MG63 (cell line): ENCODE data around the gene BICDL1. TPM values are rescaled to one million over a fixed set of nuclear protein-coding genes. Genes with fewer than 3 reads are reported as not detected.
"Not testable (repeated sequence)": the region's sequence is repeated elsewhere in the genome, so short reads cannot be mapped to it uniquely, and the experiment has no call there.

ENCODE experiments used
- DNase-seq: peaks from one replicate; pipeline ENCODE4 v3.0.0-alpha.2; 2020
- H3K27me3 ChIP-seq: fragments of 250-450 bp; sonication (Bioruptor Pico); 2 replicates; pipeline ENCODE4 v1.5.1; 2020; ENCODE audit warnings: mild to moderate bottlenecking, moderate library complexity
- H3K36me3 ChIP-seq: fragments of 250-450 bp; sonication (Bioruptor Pico); 2 replicates; pipeline ENCODE4 v1.5.1; 2020; ENCODE audit warnings: mild to moderate bottlenecking, moderate library complexity
- H3K4me3 ChIP-seq: fragments of 250-450 bp; sonication (Bioruptor Pico); 2 replicates; pipeline ENCODE4 v1.5.1; 2020; ENCODE audit warnings: mild to moderate bottlenecking, moderate library complexity
- H3K9me3 ChIP-seq: fragments of 250-450 bp; sonication (Bioruptor Pico); 2 replicates; pipeline ENCODE4 v1.5.1; 2020; ENCODE audit warnings: mild to moderate bottlenecking, moderate library complexity
- total RNA-seq: library from RNA; depleted of rRNA; stranded (reverse); fragments of >200 nt; shearing (Covaris generic); gene quantifications from 2 replicates; pipeline ENCODE4 v1.2.3, GENCODE V29; 2014; ENCODE audit warnings: low replicate concordance; rRNA removed

Gene BICDL1
- not detected in 2 replicates for total RNA-seq

- H3K27me3 ChIP-seq: peaks cover 59% of the 10 kb centered on the region
- no peaks in the 10 kb centered on the region for H3K9me3 ChIP-seq
- H3K4me3 ChIP-seq: peak within 1 kb of the TSS; percentile 41
- no peaks in the 10 kb centered on the region for H3K36me3 ChIP-seq
- DNase-seq: peak; percentile 55
These were observed at the start of gene BICDL1 for GRCh38 chr12:119988472-119989360. BICDL1 (plus strand) TSS chr12:119989236; CDS start chr12:119989869, 633 bp downstream.

GRCh38 chr12:119940897-119941296 lies 48.1 kb upstream of the BICDL1 start:
- DNase-seq: peak; percentile 73
- Histone ChIP-seq H3K36me3 (no peaks in the 10 kb centered on the region), H3K27me3 (peaks cover 3% of the 10 kb centered on the region), H3K4me3 (no peak overlapping the region), H3K9me3 (no peaks in the 10 kb centered on the region)

DNA sequence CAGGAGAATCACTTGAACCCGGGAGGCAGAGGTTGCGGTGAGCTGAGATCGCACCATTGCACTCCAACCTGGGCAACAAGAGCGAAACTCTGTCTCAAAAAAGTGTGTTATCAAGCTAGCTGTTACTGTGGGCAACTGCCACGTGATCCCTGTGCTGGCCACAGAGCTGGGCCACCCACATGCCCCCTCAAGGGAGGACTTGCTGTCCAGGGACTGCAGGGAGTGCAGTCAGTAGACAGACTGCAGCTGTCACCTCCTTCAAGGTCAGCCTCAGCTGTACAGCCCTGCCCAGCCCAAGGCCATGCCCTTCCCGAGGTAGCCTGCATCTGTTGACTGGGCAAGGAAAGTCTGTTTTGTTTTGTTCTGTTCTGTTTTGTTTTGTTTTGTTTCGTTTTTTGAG lies 46.6 kb upstream of the BICDL1 start:
- DNase-seq: no peak
- Histone ChIP-seq H3K4me3 (no peak overlapping the region), H3K27me3 (peaks cover 3% of the 10 kb centered on the region), H3K9me3 (no peaks in the 10 kb centered on the region), H3K36me3 (no peaks in the 10 kb centered on the region)

DNA sequence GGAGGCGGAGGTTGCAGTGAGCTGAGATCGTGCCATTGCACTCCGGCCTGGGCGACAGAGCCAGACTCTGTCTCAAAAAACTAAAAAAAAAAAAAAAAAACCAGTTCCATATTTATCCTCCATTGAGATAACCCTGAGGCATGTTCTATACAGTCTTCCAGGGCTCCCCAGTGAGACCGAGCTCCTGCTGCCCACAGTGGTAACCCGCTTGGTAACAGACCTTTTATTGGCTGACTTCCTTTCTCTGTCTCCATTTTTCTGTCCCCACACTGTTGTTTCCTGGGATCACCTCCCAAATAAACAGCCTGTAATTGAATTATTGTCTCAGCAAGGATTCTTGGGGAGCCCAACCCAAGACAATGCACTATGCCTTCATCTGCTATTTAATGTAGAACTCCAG lies 42.8 kb upstream of the BICDL1 start:
- H3K4me3 ChIP-seq: no peak overlapping the region
- no peak for DNase-seq
- no peaks in the 10 kb centered on the region for H3K36me3 ChIP-seq
- H3K9me3 ChIP-seq: no peaks in the 10 kb centered on the region
- H3K27me3 ChIP-seq: no peaks in the 10 kb centered on the region

DNA sequence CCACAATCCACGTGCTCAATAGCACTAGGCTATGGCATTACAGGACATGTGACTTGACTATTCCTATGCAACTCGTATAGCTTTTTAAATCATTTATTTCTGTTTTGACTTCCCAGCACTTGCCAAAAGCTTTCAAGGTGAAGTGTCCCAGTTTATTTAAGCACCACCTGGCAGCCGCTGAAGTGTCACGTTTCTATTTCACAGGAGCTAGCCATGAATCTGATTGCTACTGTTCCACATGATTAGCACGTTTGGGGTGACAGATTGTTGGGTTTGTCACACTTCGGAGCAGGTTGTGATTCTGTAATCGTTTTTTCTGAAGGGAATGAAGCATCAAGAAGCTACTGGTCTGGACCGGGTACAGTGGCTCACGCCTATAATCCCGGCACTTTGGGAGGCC lies 39.9 kb upstream of the BICDL1 start:
- H3K27me3 ChIP-seq: no peaks in the 10 kb centered on the region
- H3K36me3 ChIP-seq: no peaks in the 10 kb centered on the region
- DNase-seq: no peak
- no peaks in the 10 kb centered on the region for H3K9me3 ChIP-seq
- no peak overlapping the region for H3K4me3 ChIP-seq

GRCh38 chr12:119949594-119949993 lies 39.4 kb upstream of the BICDL1 start:
- H3K36me3 ChIP-seq: no peaks in the 10 kb centered on the region
- DNase-seq: no peak
- no peaks in the 10 kb centered on the region for H3K9me3 ChIP-seq
- H3K27me3 ChIP-seq: no peaks in the 10 kb centered on the region
- H3K4me3 ChIP-seq: no peak overlapping the region

DNA sequence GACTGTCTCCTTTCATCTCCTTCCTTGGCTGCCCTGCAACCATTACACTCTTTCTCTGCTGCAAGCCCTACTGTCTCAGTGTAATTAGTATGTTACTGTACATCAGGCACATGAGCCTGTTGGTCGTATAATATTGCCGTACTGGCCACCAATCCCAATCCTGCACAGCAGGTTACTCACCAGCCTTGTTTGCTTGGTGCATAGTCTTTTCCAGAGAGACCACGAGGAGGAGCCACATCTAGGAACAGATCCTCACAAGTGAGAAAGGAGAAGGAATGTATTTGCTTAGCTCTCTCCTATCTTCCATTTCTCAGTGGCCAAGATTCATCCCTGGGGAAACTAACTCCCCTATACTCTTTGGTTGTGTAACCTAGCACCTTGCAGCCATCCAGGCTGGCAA lies 33.0 kb upstream of the BICDL1 start:
- no peak overlapping the region for H3K4me3 ChIP-seq
- H3K36me3 ChIP-seq: no peaks in the 10 kb centered on the region
- H3K9me3 ChIP-seq: peaks cover 12% of the 10 kb centered on the region
- DNase-seq: no peak
- H3K27me3 ChIP-seq: no peaks in the 10 kb centered on the region

DNA sequence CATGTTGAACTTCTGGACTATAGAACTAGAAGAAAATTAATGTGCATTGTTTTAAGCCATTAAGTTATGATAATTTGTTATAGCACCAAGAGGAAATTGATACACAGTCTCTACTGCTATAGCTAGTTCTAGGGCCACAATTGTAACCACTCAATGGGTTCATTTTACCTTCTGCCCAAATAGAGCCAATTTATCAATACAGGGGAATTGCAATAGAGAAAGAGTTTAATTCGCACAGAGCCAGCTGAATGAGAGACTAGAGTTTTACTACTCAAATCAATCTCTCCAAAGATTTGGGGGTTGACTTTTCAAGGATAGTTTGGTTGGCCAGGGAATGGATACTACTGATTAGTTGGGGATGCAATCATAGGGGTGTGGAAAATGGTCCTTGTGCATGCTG lies 31.9 kb upstream of the BICDL1 start:
- peaks cover 12% of the 10 kb centered on the region for H3K9me3 ChIP-seq
- no peaks in the 10 kb centered on the region for H3K36me3 ChIP-seq
- DNase-seq: no peak
- no peaks in the 10 kb centered on the region for H3K27me3 ChIP-seq
- H3K4me3 ChIP-seq: no peak overlapping the region

DNA sequence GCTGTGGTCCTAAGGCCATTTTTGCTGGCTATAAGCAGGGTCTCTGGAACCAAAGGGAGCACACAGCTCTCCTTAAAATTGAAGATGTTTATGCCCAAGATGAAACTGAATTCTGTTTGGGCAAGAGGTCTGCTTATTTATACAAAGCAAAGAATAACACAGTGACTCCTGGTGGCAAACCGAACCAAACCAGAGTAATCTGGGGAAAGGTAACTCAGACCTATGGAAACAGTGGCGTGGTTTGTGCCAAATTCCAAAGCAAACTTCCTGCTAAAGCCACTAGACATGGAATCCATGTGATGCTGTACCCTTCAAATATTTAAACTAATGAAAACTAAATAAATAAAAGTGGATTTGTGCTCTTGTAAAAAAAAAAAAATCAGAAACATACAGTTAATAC lies 29.6 kb upstream of the BICDL1 start:
- no peak for DNase-seq
- Histone ChIP-seq H3K4me3 (no peak overlapping the region), H3K27me3 (no peaks in the 10 kb centered on the region), H3K9me3 (peaks cover 12% of the 10 kb centered on the region), H3K36me3 (no peaks in the 10 kb centered on the region)

- peaks cover 6% of the 10 kb centered on the region; the same call in 1 of the 2 replicates for H3K27me3 ChIP-seq
- DNase-seq: no peak
- H3K4me3 ChIP-seq: no peak overlapping the region
- no peaks in the 10 kb centered on the region for H3K36me3 ChIP-seq
- no peaks in the 10 kb centered on the region for H3K9me3 ChIP-seq
These were observed 24.9 kb upstream of the BICDL1 start for GRCh38 chr12:119964123-119964522.

- no peaks in the 10 kb centered on the region for H3K9me3 ChIP-seq
- no peaks in the 10 kb centered on the region for H3K36me3 ChIP-seq
- H3K4me3 ChIP-seq: no peak overlapping the region
- no peak for DNase-seq
- peaks cover 6% of the 10 kb centered on the region; the same call in 1 of the 2 replicates for H3K27me3 ChIP-seq
These were observed 24.1 kb upstream of the BICDL1 start for GRCh38 chr12:119964929-119965328.

GRCh38 chr12:119980242-119980641 lies 8.8 kb upstream of the BICDL1 start:
- Histone ChIP-seq H3K27me3 (peaks cover 29% of the 10 kb centered on the region), H3K4me3 (no peak overlapping the region), H3K9me3 (no peaks in the 10 kb centered on the region), H3K36me3 (no peaks in the 10 kb centered on the region)
- DNase-seq: no peak

GRCh38 chr12:119980702-119981101 lies 8.3 kb upstream of the BICDL1 start:
- not testable (repeated sequence) for DNase-seq, H3K36me3 ChIP-seq, H3K9me3 ChIP-seq, H3K4me3 ChIP-seq
- H3K27me3 ChIP-seq: peaks cover 31% of the 10 kb centered on the region

DNA sequence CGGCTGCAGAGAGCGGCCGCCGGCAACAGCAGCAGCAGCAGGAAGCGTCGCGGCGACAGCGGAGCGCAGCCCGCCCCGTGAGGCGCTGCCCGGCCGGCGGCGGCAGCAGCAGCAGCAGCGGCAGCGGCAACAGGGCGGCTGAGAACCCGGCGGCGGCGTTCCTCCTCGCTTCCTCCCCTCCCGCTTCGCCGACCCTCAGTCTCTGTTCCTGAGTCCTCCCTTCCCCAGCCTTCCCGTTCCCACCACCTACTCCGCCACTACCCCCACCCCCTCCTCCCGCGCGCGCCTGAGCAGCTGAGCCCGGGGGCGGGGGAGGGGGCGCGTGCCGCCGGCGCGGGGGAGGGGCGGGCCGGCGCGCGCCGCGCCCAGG lies 310 bp downstream of the BICDL1 start:
- DNase-seq: no peak
- H3K27me3 ChIP-seq: peaks cover 56% of the 10 kb centered on the region

DNA sequence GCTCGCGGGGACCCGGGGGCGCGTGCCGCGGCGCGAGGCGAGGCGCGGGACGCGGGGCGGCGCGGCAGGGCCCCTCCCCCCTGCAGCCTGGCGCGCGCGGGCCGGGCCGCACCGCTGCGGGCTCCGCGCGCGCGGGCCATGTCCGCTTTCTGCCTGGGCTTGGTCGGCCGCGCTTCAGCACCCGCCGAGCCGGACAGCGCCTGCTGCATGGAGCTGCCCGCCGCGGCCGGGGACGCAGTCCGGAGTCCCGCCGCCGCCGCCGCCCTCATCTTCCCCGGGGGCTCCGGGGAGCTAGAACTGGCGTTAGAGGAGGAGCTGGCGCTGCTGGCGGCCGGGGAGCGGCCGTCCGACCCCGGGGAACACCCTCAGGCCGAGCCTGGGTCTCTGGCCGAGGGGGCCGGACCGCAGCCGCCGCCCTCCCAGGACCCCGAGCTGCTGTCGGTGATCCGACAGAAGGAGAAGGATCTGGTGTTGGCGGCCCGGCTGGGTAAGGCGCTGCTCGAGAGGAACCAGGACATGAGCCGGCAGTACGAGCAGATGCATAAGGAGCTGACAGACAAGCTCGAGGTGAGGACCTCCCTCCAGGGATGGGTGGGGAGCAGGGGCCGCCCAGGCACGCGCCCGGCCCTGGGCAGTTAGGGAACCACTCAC lies 820 bp downstream of the BICDL1 start:
- no peaks in the 10 kb centered on the region for H3K36me3 ChIP-seq
- H3K4me3 ChIP-seq: no peak overlapping the region
- H3K9me3 ChIP-seq: no peaks in the 10 kb centered on the region
- peaks cover 51% of the 10 kb centered on the region for H3K27me3 ChIP-seq
- peak; percentile 80 for DNase-seq

More for the DNA sequence above, 310 bp downstream of the BICDL1 start:
- peak overlapping the region; percentile 37; the same call in 1 of the 2 replicates for H3K4me3 ChIP-seq
- no peaks in the 10 kb centered on the region for H3K36me3 ChIP-seq
- H3K9me3 ChIP-seq: no peaks in the 10 kb centered on the region

DNA sequence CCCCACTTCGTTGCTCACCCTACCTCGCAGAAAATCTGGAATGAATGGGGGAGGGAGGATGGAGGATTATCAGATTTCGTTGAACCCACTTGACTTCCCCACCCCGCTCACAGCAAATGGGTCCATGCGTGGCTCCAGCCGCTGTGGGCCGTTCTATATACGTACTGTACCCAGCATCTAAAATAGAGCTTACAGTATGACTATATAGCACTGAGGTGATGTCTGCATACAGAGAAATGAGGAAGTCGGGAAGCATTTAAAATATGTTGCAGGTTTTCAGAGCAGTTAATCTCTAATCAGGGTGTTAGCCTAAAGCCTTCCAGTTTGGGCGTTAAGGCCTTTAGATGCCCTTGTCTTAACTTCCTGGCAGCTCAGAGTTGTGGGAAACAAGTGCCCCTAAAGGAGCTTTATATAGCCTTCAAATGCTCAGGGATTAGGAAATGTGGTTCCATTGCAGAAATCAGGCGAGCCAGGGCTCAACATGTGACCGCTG lies 1.4 kb downstream of the BICDL1 start:
- Histone ChIP-seq H3K4me3 (no peak overlapping the region), H3K9me3 (no peaks in the 10 kb centered on the region), H3K36me3 (no peaks in the 10 kb centered on the region), H3K27me3 (peaks cover 52% of the 10 kb centered on the region)
- no peak for DNase-seq

- DNase-seq: no peak
- Histone ChIP-seq H3K9me3 (no peaks in the 10 kb centered on the region), H3K27me3 (peaks cover 46% of the 10 kb centered on the region), H3K4me3 (no peak overlapping the region), H3K36me3 (no peaks in the 10 kb centered on the region)
These were observed 3.2 kb downstream of the BICDL1 start for GRCh38 chr12:119992129-119992705.
